Measurements from ENCODE around the gene TXNRD1.

- TF ChIP-seq CTCF (conservative IDR thresholded peaks at IDR 0.05 in 1 of 2, IDR thresholded peaks at IDR 0.05 in 1 of 2; ENCODE audit: low read depth in 1 of 2, low read length in 2 of 2), result no peak
- TF ChIP-seq EZH2 (IDR thresholded peaks at IDR 0.05; ENCODE audit: low read length, missing control alignments), result no peak
Measured at GRCh38 chr12:104321949-104322348, 106.4 kb downstream of the TXNRD1 start.
